GM23338 (cell line): ENCODE results near the gene SLCO3A1. TPM values are rescaled to one million over a fixed set of nuclear protein-coding genes. Genes with fewer than 3 reads are reported as not detected.

Source experiments
- ATAC-seq: fragments of 200-7000 bp; cut with Tn5 transposase; 3 replicates; pipeline ENCODE4 v1.9.1; 2020
- DNase-seq: peaks from one replicate; pipeline ENCODE4 v3.0.0-alpha.2; 2015; ENCODE audit warnings: low spot score
- H2AFZ ChIP-seq: fragments of 200-600 bp; sonication (generic); 2 replicates; pipeline ENCODE4 v1.8.0; 2016; ENCODE audit warnings: antibody characterized with exemption, mild to moderate bottlenecking, moderate library complexity
- H3F3A ChIP-seq: fragments of 200-600 bp; sonication (generic); replicated peaks from 2 replicates; pipeline ENCODE4 v1.8.0; 2017; ENCODE audit warnings: antibody characterized with exemption, mixed run types, low read depth
- H3K27ac ChIP-seq: fragments of 200-600 bp; sonication (generic); 2 replicates; pipeline ENCODE4 v1.6.1; 2016; ENCODE audit warnings: low read depth
- H3K27me3 ChIP-seq: fragments of 200-600 bp; sonication (generic); 2 replicates; pipeline ENCODE4 v1.8.0; 2016; ENCODE audit warnings: mild to moderate bottlenecking, mixed run types, moderate library complexity; ENCODE audit not compliant: insufficient read depth
- H3K36me3 ChIP-seq: fragments of 200-600 bp; sonication (generic); 2 replicates; pipeline ENCODE4 v1.8.0; 2016; ENCODE audit warnings: mild to moderate bottlenecking; ENCODE audit not compliant: insufficient read depth
- H3K4me1 ChIP-seq: fragments of 200-600 bp; sonication (generic); 2 replicates; pipeline ENCODE4 v1.8.0; 2016; ENCODE audit warnings: mild to moderate bottlenecking, moderate library complexity; ENCODE audit not compliant: insufficient read depth
- H3K4me2 ChIP-seq: fragments of 200-600 bp; sonication (generic); 2 replicates; pipeline ENCODE4 v1.7.1; 2017; ENCODE audit warnings: mixed run types
- H3K4me3 ChIP-seq: fragments of 200-600 bp; sonication (generic); 2 replicates; pipeline ENCODE4 v1.6.1; 2016; ENCODE audit warnings: mixed run types
- H3K79me2 ChIP-seq: fragments of 200-600 bp; sonication (generic); replicated peaks from 2 replicates; pipeline ENCODE4 v1.8.0; 2017; ENCODE audit warnings: mild to moderate bottlenecking; ENCODE audit not compliant: insufficient read depth
- H3K9me2 ChIP-seq: fragments of 200-600 bp; sonication (generic); 2 replicates; pipeline ENCODE4 v1.8.0; 2017; ENCODE audit not compliant: insufficient read depth
- H4K20me1 ChIP-seq: fragments of 200-600 bp; sonication (generic); replicated peaks from 2 replicates; pipeline ENCODE4 v1.8.0; 2017; ENCODE audit warnings: mild to moderate bottlenecking; ENCODE audit not compliant: insufficient read depth
- H3K27ac Mint-ChIP-seq: 2 replicates; pipeline ENCODE4 v1.8.0; 2020; ENCODE audit warnings: inconsistent platforms, mild to moderate bottlenecking, moderate library complexity, mixed read lengths
- H3K27me3 Mint-ChIP-seq: 3 replicates; pipeline ENCODE4 v1.8.0; 2022; ENCODE audit warnings: low read depth, mild to moderate bottlenecking, moderate library complexity, mixed read lengths, inconsistent platforms; ENCODE audit not compliant: insufficient read depth, poor library complexity
- H3K36me3 Mint-ChIP-seq: 3 replicates; pipeline ENCODE4 v1.8.0; 2021; ENCODE audit warnings: low read depth, mild to moderate bottlenecking, inconsistent platforms, moderate library complexity, mixed read lengths
- H3K4me1 Mint-ChIP-seq: 3 replicates; pipeline ENCODE4 v1.8.0; 2020; ENCODE audit warnings: mild to moderate bottlenecking, inconsistent platforms, mixed read lengths
- H3K4me3 Mint-ChIP-seq: 3 replicates; pipeline ENCODE4 v1.8.0; 2021; ENCODE audit warnings: moderate library complexity, mild to moderate bottlenecking, inconsistent platforms, mixed read lengths
- H3K9me3 Mint-ChIP-seq: 3 replicates; pipeline ENCODE4 v1.8.0; 2020; ENCODE audit warnings: moderate library complexity, mild to moderate bottlenecking, inconsistent platforms, mixed read lengths
- CREB1 ChIP-seq: fragments of 250-450 bp; sonication (Bioruptor Pico); IDR thresholded peaks from 2 replicates; pipeline ENCODE4 v1.5.0; 2020; ENCODE audit warnings: low read depth, mild to moderate bottlenecking, moderate library complexity
- EZH2 ChIP-seq: fragments of 200-600 bp; sonication (generic); IDR thresholded peaks from one replicate; pipeline ENCODE4 v1.8.0; 2017; ENCODE audit warnings: antibody characterized with exemption, mild to moderate bottlenecking, low read depth; ENCODE audit not compliant: unreplicated experiment
- EZH2phosphoT487 ChIP-seq: fragments of 200-600 bp; sonication (generic); IDR thresholded peaks from one replicate; pipeline ENCODE4 v1.8.1; 2018; ENCODE audit warnings: antibody characterized with exemption; ENCODE audit not compliant: unreplicated experiment
- JUNB ChIP-seq: IDR thresholded peaks from one replicate; pipeline ENCODE4 v1.6.1; 2016; ENCODE audit warnings: antibody characterized with exemption; ENCODE audit not compliant: unreplicated experiment
- NANOG ChIP-seq: IDR thresholded peaks from 2 replicates; pipeline ENCODE4 v1.6.1; 2016; ENCODE audit warnings: antibody characterized with exemption, borderline replicate concordance
- POLR2AphosphoS5 ChIP-seq: IDR thresholded peaks from 2 replicates; pipeline ENCODE4 v1.6.1; 2016; ENCODE audit warnings: antibody characterized with exemption, low read depth
- STAT1 ChIP-seq: IDR thresholded peaks from one replicate; pipeline ENCODE4 v1.6.1; 2016; ENCODE audit warnings: antibody characterized with exemption; ENCODE audit not compliant: unreplicated experiment
- ZNF114 ChIP-seq: fragments of 250-450 bp; sonication (Bioruptor Pico); IDR thresholded peaks from 2 replicates; pipeline ENCODE4 v1.5.0; 2020; ENCODE audit warnings: mild to moderate bottlenecking, moderate library complexity
- ZNF331 ChIP-seq: fragments of 250-450 bp; sonication (Bioruptor Pico); IDR thresholded peaks from 2 replicates; pipeline ENCODE4 v1.5.0; 2020; ENCODE audit warnings: low read depth, mild to moderate bottlenecking, moderate library complexity
- polyA plus RNA-seq: library from polyadenylated mRNA; unstranded; fragments of >200 nt; fragmentation: Nextera tagmentation; extraction: Ambion mirVana; gene quantifications from 2 replicates; pipeline ENCODE4 v1.2.1, GENCODE V29; 2016
- total RNA-seq: library from RNA; depleted of rRNA; stranded (reverse); fragments of >200 nt; shearing (Covaris generic); gene quantifications from 2 replicates; pipeline ENCODE4 v1.2.3, GENCODE V29; 2014
- TF ChIP-seq, protein P1 (sequence below): IDR thresholded peaks from 2 replicates; pipeline ENCODE4 v1.6.1; 2016; ENCODE audit warnings: antibody characterized with exemption
- TF ChIP-seq, protein P2 (sequence below), 2 experiments: fragments of 200-600 bp in 1 of 2; sonication (generic) in 1 of 2; conservative IDR thresholded peaks; 2 replicates each; pipeline versions ENCODE4 v1.5.1 to v1.6.1; 2016 to 2017; ENCODE audit warnings: antibody characterized with exemption in 2 of 2, low read depth in 2 of 2, mild to moderate bottlenecking in 2 of 2, moderate library complexity in 1 of 2
- TF ChIP-seq, protein P3 (sequence below): IDR thresholded peaks from one replicate; pipeline ENCODE4 v1.6.1; 2018; ENCODE audit warnings: antibody characterized with exemption; ENCODE audit not compliant: unreplicated experiment
- TF ChIP-seq, protein P4 (sequence below): fragments of 250-450 bp; sonication (Bioruptor Pico); IDR thresholded peaks from 2 replicates; pipeline ENCODE4 v1.5.0; 2020; ENCODE audit warnings: mild to moderate bottlenecking, moderate library complexity

The SLCO3A1 gene
- total and polyA plus RNA-seq, 2 experiments from 2014 or later, result 7.3 to 9.4 TPM

DNA sequence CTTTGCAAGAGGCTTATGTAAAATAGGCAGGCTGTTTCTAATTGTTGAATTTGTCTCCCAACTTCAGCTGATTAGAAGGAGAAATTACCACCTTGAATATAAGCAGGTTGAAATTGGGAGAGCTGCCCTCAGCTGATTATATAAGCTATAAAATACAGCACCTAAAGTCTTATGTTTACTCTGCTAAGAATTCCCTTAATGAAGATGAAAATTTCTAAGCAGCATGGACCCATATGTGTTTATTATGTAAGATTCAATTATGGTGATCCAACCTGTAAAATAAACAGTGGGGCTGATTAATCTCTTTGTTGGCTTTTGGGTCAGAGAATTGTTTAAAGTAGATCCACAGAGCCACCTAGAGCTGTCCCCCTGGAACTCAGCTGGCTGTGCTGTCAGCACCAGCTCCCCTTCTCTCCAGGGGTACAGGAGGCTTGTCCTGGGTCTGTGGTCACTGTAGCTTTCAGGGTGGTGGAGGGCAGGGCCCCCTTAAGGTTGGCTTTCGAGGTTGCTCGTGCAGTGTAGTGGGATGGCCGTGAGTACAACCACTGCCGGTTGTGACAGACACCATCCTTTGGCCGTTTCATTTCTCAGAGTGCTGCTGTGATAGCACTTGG, 9.5 kb downstream of the SLCO3A1 start:
- no peak overlapping the region for H3K27ac ChIP-seq
- Mint-ChIP-seq H3K4me3 (no peak overlapping the region), H3K4me1 (peaks cover 35% of the 10 kb centered on the region), H3K9me3 (no peaks in the 10 kb centered on the region), H3K36me3 (no peaks in the 10 kb centered on the region), H3K27me3 (peaks cover 2% of the 10 kb centered on the region), H3K27ac (no peak overlapping the region)
- DNase-seq (no peak), ATAC-seq (no peak; the same call in 2 of the 3 replicates)
- no peak overlapping the region for H2AFZ ChIP-seq
- peaks cover 80% of the 10 kb centered on the region for H3K79me2 ChIP-seq
- H3K4me2 ChIP-seq, result no peak overlapping the region
- no peaks in the 10 kb centered on the region for H3K9me2 ChIP-seq
- H4K20me1 ChIP-seq, result no peaks in the 10 kb centered on the region
- no peak overlapping the region for H3K4me3 ChIP-seq
- H3K4me1 ChIP-seq, result peaks cover 25% of the 10 kb centered on the region
- H3K27me3 ChIP-seq, result no peaks in the 10 kb centered on the region
- no peaks in the 10 kb centered on the region for H3K36me3 ChIP-seq
- TF ChIP-seq CREB1 (CRISPR knock-in tag) (no peak), STAT1 (no peak), JUNB (no peak), ZNF331 (CRISPR knock-in tag) (no peak), ZNF114 (CRISPR knock-in tag) (no peak), POLR2AphosphoS5 (no peak), EZH2phosphoT487 (no peak), EZH2 (no peak), NANOG (no peak)
- TF ChIP-seq, protein P1, sequence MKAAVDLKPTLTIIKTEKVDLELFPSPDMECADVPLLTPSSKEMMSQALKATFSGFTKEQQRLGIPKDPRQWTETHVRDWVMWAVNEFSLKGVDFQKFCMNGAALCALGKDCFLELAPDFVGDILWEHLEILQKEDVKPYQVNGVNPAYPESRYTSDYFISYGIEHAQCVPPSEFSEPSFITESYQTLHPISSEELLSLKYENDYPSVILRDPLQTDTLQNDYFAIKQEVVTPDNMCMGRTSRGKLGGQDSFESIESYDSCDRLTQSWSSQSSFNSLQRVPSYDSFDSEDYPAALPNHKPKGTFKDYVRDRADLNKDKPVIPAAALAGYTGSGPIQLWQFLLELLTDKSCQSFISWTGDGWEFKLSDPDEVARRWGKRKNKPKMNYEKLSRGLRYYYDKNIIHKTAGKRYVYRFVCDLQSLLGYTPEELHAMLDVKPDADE, result no peak
- TF ChIP-seq, protein P2, sequence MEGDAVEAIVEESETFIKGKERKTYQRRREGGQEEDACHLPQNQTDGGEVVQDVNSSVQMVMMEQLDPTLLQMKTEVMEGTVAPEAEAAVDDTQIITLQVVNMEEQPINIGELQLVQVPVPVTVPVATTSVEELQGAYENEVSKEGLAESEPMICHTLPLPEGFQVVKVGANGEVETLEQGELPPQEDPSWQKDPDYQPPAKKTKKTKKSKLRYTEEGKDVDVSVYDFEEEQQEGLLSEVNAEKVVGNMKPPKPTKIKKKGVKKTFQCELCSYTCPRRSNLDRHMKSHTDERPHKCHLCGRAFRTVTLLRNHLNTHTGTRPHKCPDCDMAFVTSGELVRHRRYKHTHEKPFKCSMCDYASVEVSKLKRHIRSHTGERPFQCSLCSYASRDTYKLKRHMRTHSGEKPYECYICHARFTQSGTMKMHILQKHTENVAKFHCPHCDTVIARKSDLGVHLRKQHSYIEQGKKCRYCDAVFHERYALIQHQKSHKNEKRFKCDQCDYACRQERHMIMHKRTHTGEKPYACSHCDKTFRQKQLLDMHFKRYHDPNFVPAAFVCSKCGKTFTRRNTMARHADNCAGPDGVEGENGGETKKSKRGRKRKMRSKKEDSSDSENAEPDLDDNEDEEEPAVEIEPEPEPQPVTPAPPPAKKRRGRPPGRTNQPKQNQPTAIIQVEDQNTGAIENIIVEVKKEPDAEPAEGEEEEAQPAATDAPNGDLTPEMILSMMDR (conservative IDR thresholded peaks at IDR 0.05; ENCODE audit: low read depth in 2 of 2), result no peak
- TF ChIP-seq, protein P3, sequence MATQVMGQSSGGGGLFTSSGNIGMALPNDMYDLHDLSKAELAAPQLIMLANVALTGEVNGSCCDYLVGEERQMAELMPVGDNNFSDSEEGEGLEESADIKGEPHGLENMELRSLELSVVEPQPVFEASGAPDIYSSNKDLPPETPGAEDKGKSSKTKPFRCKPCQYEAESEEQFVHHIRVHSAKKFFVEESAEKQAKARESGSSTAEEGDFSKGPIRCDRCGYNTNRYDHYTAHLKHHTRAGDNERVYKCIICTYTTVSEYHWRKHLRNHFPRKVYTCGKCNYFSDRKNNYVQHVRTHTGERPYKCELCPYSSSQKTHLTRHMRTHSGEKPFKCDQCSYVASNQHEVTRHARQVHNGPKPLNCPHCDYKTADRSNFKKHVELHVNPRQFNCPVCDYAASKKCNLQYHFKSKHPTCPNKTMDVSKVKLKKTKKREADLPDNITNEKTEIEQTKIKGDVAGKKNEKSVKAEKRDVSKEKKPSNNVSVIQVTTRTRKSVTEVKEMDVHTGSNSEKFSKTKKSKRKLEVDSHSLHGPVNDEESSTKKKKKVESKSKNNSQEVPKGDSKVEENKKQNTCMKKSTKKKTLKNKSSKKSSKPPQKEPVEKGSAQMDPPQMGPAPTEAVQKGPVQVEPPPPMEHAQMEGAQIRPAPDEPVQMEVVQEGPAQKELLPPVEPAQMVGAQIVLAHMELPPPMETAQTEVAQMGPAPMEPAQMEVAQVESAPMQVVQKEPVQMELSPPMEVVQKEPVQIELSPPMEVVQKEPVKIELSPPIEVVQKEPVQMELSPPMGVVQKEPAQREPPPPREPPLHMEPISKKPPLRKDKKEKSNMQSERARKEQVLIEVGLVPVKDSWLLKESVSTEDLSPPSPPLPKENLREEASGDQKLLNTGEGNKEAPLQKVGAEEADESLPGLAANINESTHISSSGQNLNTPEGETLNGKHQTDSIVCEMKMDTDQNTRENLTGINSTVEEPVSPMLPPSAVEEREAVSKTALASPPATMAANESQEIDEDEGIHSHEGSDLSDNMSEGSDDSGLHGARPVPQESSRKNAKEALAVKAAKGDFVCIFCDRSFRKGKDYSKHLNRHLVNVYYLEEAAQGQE, result no peak
- TF ChIP-seq, protein P4, sequence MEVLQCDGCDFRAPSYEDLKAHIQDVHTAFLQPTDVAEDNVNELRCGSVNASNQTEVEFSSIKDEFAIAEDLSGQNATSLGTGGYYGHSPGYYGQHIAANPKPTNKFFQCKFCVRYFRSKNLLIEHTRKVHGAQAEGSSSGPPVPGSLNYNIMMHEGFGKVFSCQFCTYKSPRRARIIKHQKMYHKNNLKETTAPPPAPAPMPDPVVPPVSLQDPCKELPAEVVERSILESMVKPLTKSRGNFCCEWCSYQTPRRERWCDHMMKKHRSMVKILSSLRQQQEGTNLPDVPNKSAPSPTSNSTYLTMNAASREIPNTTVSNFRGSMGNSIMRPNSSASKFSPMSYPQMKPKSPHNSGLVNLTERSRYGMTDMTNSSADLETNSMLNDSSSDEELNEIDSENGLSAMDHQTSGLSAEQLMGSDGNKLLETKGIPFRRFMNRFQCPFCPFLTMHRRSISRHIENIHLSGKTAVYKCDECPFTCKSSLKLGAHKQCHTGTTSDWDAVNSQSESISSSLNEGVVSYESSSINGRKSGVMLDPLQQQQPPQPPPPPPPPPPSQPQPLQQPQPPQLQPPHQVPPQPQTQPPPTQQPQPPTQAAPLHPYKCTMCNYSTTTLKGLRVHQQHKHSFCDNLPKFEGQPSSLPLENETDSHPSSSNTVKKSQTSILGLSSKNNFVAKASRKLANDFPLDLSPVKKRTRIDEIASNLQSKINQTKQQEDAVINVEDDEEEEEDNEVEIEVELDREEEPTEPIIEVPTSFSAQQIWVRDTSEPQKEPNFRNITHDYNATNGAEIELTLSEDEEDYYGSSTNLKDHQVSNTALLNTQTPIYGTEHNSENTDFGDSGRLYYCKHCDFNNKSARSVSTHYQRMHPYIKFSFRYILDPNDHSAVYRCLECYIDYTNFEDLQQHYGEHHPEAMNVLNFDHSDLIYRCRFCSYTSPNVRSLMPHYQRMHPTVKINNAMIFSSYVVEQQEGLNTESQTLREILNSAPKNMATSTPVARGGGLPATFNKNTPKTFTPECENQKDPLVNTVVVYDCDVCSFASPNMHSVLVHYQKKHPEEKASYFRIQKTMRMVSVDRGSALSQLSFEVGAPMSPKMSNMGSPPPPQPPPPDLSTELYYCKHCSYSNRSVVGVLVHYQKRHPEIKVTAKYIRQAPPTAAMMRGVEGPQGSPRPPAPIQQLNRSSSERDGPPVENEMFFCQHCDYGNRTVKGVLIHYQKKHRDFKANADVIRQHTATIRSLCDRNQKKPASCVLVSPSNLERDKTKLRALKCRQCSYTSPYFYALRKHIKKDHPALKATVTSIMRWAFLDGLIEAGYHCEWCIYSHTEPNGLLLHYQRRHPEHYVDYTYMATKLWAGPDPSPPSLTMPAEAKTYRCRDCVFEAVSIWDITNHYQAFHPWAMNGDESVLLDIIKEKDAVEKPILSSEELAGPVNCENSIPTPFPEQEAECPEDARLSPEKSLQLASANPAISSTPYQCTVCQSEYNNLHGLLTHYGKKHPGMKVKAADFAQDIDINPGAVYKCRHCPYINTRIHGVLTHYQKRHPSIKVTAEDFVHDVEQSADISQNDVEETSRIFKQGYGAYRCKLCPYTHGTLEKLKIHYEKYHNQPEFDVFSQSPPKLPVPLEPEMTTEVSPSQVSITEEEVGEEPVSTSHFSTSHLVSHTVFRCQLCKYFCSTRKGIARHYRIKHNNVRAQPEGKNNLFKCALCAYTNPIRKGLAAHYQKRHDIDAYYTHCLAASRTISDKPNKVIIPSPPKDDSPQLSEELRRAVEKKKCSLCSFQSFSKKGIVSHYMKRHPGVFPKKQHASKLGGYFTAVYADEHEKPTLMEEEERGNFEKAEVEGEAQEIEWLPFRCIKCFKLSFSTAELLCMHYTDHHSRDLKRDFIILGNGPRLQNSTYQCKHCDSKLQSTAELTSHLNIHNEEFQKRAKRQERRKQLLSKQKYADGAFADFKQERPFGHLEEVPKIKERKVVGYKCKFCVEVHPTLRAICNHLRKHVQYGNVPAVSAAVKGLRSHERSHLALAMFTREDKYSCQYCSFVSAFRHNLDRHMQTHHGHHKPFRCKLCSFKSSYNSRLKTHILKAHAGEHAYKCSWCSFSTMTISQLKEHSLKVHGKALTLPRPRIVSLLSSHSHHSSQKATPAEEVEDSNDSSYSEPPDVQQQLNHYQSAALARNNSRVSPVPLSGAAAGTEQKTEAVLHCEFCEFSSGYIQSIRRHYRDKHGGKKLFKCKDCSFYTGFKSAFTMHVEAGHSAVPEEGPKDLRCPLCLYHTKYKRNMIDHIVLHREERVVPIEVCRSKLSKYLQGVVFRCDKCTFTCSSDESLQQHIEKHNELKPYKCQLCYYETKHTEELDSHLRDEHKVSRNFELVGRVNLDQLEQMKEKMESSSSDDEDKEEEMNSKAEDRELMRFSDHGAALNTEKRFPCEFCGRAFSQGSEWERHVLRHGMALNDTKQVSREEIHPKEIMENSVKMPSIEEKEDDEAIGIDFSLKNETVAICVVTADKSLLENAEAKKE (CRISPR knock-in tag), result no peak
- no peaks in the 10 kb centered on the region for H3F3A ChIP-seq
